ENCODE data around the gene PITPNM1.
A peak's percentile ranks its signal among the peaks of the same experiment; 100 is the strongest.

Gene PITPNM1

DNA sequence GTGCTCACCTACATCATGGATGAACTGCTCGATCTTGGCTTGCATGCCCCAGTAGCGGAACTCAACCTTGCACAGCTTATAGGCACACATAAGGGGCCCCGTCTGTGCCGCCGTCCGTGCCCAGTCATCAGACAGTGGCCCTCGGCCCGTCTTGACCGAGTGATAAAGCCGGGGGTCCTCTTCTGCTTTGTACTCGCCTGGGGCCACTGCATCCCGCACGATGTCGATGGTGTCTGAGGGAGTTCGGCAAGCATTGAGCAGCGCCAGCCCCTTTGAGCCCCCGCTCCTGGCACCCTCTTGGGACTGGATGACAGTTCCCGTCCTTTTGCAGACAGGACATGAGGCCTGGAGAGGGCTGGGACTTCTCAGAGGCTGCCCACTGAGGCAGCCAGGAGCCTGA is 3.3 kb downstream of the PITPNM1 start:
- no peak for DNase-seq

DNA sequence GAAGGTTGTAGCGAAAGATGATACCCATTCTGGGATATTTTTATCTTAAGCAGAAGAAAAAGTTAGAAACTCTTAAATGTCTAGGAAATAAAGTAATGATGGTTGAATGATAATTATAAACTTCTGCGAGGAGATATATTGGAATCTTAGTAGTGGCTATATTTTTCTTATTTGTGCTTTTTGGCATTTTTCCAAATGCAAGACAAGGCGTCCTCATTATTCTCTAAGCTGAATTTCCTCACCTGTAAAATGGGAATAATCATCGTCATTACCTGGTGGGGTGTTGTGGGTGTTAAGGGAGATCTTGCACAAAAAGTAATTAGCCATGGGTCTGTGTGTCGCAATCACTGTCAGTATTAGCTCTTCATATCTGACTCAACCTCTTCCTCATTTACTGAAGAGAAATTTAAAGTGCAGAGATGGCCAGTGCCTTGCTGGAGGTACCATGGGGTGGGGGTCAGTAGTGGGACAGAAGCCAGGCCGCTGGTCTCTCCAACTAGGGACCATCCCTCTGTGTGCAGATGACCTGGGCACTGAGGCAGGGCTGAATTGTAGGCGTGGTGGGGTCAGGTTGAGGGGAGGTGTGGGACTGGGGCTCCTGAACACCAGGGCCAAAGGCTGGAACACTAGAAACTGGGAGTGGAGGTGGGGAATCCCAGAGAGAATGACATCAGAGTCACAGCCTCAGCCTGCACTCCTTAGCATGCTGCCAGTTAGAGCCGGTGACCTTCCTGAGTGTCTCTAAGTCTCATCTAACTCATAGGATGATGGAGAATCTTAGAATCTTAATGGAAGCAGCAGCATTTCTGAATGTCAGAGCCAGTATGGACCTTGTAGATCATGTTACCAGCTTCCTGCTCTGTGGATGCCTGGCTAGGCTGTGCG is 4.1 kb downstream of the PITPNM1 start:
- DNase-seq = no peak

DNA sequence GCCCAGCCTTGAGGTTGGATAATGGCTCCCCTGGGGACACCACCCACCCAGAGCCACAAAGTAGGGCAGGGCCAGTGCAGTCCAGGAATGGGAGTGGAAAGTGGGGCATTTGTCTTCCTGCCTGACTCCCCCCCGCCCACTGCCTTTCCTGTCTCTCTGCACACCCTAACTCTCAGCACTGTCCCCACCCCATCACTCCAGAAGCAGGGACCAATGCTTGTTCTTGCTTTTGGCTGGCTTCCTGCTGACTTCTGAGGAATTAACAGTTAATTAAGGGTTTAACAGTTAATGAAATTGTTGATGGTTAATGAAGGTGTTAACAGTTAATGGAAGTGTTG is 4.7 kb downstream of the PITPNM1 start:
- peak; percentile 36 for DNase-seq

DNA sequence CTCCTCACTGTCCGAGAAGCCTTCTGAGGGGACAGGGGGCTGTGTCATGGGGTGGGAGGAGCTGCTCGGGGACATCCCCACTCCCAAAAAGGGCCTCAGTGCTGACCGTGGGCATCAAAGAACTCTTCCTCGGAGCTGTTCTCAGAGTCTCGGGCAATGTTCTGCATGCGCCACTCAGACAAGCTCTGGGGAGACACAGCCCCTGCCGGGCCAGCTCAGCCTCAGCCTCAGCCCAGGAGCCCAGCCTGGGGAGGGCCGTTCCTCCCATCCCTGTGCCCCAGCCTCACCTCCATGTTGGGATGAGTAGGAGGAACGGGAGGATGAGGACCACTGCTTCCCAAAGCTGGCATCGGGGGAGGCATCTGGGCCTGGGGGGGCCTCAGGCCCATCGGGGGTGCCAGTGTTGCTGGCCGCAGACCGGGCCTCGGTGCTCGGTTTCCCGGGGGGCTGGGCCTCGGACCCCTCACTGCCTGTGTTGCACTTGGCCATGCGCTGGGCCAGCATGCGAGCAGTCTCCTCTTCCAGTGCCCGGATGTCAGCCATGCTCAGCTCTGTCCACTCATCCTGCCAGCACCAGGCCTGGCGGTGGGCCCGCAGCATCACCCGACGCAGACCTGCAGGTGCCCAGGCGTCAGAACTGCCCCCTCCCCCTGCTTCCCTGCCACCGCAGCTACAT is 5.2 kb downstream of the PITPNM1 start:
- DNase-seq = no peak

DNA sequence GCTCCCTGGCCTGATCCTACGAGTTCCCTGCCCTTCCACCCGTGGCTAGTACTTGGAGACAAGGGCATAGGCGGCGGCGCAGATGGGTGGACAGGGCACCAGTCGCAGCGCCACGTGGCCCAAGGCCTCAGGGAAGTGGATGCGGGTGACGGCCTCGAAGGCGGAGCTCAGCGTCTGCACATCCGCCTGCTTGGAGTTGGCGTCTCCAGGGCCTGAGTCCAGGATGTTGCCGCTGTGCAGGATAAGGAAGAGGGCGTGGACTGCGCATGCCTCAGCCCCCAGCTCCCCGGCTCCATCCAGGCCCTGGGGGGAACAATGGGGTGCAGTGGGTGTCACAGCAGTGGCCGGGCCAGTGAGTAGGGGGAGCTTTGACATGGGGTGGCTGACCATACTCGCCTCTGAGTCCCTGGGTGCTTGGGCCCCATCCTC is 6.6 kb downstream of the PITPNM1 start:
- DNase-seq = no peak

DNA sequence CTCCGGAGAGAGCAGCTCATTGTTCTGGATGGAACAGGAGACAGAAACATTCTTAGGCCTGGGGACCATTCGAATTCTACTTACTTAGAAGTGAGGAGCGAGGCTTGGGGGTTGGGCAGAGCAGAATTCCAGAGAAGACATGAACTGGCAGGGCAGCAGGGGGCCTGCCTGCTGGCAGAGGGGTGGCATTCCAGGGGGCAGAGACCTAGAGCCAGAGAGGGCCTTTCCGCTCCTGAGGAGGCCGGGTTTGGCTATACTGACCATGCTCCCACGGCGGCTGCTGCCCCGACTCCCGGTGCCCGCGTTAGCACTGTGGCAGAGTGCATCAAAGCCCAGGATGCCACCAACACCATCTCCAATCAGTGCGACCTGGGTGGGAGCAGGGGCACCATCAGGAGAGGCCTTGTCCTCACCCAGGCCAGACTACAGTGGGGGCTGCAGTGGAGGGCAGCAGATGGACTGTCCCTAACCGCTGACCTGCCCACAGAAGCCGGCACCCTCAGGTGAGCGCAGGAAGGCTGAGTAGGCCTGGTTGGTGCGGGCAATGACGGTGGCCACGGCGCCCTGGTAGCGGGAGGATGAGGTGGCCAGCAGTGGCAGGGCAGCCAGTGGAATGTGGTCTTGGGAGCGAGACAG is 7.4 kb downstream of the PITPNM1 start:
- no peak for DNase-seq

DNA sequence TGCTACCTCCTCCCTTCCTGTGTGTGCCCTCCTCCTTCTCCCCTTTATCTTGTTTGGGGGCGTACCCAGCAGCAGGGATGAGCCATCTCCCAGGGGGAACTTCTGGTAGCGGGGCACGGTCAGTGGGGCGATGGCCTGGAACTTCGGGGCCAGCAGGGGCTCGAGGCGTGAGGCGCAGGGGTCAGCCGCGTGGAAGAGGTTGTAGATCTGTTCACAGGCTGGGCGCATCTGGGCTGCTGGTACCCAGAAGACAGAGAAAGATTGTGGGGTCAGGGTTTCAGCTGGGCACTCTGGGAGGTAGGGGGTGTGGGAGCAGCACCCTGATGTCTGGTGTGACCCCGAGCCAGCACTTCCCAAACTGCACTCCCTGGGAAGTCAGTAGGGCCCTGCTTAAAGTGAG is 9.1 kb downstream of the PITPNM1 start:
- no peak for DNase-seq

DNA sequence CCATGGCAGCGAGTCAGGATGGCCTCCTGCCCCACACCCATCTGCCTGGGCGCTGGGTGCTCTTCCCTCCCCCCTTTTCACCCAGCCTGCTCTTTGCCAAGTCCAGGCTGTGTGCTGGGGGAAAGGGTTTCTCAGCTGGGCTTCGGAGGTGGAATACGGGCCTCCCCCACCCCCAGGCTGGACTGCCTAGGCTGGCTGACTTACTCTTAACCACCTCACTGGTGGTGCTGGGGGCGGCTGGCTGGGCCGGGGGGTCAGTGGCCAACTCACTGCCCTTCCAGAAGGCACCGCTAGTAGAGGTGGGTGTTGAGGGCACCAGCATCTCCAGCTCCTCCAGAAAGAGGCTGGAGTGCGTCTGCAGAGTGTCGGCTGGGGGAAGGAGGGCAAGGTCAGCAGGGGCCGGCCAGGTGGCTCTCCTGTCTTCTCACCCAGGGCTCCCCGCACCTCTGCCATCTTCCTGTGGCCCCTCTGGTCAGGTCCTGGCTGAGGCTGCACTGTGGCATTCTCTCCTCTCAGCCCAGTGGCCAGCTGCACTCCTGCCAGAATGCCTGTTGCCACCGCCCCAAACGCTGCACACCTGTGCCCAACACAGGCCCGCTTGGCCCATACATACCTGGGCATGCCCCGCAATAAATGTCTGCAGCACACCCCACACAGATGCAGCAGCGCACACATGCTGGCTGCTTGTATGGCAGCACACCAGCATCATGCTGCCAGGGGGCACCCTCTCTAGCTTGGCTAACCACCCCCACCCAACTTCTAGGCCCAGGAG is 9.7 kb downstream of the PITPNM1 start:
- no peak for DNase-seq

DNA sequence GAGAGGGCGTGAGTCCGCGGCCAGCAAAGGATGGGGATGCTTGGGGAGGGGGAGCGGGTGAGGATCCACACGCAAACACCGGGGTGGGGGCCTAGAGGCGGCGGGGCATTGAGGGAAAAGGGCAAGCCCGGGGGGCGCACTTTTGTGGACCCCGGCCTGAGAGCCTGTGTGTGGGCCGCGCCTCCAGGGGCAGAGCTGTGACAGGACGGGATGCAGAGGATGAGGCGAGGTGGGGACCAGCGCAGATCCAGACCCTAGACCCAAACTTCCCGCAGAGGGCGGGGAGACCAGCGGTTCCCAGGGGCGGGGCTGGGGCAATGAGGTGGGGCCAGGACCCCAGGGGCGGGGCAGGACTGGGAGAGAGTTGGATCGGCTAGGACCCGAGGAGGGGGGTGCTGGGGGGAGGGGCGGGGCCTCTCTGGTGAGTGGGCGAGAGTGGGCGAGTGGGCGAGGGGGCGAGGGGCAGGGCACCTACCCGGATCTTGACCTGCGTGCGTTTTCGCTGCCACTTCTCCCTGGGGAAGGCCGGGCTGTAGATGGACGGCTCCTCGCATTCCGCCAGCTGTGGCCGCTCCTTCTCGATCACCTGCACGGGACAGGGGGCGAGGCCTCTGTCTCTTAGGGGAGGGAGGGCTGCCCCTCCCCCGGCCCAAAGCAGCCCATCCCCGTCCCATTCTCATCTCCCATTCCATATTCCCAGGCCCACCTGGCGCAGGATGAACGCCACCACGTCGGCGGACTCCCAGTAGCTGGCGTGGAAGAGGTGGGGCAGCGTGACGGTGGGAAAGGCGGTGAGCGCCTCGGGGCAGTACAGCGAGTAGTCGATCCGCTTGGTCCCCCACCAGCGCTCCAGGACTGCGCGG is 10.6 kb downstream of the PITPNM1 start:
- no peak for DNase-seq

DNA sequence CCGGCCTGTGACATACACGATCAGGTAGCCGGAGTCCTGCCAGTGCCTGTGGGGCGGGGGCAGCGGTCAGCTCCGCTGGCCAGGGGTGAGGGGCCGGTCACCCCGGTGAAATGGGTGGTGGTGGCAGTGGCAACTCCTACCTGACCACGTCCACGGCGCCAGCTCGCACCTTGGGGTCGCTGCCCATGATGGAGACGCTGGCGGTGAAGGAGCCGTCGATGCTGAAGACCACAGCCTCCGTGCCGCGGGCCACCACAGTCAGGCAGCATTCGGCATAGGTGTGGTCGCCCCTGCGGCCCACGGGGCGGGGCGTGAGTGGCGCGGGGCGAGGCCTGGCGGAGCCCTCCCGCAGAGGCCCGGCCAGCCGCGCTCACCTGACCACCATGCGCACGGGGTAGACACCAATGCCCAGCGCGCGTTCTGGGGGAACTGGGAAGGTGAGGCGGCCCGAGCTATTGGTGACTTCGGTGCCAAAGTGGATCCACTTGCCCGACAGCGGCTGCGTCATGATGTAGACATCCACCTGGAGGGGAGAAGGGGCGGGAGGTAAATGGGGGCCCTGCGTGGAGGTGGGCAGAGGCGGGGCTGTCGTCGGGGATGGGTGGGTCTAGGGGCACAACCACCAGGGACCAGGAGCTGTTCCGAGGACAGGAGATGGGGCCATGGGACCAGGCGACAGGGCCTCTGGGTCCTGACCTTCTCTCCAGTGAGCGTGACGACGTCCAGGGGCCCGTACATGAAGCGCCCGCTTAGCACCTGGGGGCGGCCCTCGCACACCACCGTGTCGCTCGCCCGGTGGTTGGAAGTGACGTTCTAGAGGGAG is 11.4 kb downstream of the PITPNM1 start:
- no peak for DNase-seq

DNA sequence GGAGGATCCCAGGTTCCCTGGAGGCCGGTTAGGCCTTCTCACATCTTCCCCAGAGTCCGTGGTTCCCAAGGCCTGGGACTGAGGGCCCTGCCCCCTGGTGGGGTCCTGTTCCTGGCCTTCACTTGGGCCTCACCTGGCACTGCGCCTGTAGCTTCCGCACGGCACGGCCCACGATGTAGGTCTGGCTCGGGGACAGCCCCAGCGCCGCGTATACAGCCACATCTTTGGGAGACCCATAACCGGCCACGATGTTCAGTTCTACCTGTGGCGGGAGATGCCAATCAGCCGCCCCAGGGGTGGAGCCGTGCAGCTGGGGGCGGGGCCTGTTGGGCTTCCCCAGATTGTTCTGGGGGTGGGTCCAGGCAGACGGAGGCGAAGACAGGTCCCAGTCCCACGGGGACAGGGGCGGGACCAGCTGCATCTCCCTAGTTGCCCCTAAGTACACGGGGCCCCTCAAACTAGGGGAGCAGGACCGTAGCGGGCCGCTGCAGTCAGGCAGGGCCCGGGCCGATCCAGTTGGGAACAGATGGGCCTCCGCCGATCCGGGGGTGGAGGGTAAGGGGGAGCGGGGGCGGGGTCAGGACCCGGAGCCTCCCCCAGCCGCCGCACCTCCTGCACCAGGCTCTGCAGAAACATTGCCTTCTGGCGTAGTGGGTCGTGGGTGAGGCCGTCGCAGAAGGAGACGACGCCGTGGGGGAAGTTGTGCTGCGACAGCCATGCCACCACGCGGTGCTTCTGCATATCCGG is 12.2 kb downstream of the PITPNM1 start:
- DNase-seq = no peak

DNA sequence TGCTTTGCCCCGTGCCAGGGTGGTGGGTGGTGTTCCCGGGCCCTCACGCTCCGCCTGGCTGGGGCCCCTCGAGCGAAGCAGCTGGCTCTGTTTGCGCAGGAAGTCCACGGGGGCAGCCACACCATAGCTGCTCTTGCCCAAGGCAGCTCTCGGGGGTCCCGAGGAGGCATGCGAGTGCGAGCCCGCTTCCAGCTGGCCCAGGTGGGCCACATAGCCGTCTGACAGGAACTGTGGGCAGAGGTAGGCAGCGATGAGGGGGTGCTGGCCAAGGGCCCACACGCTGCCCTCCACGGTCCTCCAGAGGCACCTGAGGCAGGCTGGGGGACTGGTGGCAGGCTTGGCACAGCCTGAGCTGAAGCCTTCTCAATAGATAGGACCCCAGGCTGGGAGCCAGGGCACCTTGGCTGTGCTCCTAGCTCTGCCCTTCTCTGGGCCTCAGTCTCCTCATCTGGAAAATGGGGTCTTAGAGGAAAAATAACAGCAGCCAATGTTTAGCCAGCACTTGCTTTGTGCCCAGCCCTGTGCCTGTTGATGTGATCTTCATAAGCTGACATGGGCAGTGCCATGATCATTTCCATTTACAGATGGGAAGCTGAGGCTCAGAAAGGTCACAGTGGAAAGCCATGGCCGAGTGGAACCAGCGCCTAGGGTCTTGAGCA is 13.0 kb downstream of the PITPNM1 start:
- DNase-seq = no peak

DNA sequence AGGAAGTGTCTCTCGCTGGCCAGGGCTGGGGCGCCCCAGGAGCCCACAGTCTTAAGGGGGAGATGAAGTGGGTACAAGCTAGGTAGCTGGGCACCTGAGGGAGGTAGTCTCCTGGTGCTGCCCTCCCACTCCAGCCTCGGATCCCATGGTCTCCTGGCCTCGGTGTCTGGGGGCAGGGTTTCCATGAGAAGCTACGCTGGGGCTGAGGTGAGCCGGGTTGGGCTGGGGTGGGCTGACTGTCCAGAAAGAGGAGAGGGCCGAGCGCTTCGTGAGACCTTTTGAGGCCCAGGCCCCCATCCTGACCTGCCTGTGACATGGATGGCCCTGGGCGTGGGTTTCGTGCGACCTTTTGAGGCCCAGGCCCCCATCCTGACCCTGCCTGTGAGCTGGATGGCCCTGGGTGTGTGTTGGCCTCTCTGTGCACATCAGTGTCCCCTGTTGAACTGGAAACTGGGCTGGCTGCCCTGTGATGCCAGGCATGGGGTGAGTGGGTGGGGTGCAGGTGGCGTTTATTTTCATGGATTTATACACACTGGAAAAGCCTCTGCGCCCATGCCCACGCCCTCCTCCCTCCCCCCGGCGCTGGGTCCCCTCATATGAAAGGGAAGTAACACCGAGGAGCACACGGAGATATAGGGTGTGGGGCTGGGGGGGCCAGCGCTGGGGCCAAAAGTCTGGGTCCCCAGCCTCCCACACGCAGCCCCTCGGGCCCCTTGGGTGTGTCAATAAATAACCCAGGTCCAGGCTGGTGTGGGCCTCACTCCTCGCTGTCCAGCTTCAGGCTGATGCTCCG is 13.7 kb downstream of the PITPNM1 start:
- DNase-seq = no peak

DNA sequence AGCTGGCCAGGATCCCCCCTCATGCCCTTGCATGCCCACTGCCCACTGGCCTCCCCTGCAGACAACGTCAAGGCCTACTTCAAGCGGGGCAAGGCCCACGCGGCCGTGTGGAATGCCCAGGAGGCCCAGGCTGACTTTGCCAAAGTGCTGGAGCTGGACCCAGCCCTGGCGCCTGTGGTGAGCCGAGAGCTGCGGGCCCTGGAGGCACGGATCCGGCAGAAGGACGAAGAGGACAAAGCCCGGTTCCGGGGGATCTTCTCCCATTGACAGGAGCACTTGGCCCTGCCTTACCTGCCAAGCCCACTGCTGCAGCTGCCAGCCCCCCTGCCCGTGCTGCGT is 14.5 kb downstream of the PITPNM1 start:
- DNase-seq = no peak

DNA sequence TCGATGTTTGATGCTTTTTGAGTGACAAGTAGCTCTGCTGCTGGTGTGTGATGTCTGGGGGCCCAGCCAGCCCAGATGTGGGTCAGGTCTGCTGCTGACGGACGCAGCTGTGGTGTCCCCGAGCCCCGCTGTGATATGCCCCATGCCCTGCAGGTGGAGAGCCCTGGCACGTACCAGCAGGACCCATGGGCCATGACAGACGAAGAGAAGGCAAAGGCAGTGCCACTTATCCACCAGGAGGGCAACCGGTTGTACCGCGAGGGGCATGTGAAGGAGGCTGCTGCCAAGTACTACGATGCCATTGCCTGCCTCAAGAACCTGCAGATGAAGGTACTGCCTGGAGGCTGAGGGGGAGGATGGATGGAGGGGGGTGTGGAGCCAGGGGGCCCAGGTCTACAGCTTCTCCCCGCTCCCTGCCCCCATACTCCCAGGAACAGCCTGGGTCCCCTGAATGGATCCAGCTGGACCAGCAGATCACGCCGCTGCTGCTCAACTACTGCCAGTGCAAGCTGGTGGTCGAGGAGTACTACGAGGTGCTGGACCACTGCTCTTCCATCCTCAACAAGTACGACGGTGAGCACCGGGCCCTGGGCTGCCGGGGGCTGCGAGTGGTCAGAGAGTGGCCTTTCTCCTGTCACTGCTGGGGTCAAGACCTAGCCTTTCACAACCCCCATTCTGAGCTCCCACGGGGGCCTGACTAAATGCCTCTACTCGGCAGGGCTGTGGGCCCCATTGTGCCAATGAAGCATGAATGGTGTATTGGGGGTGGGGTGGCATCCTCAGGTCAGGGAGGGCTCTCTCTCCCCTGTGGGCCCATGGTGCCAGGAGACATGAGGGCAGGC is 15.1 kb downstream of the PITPNM1 start:
- no peak for DNase-seq

DNA sequence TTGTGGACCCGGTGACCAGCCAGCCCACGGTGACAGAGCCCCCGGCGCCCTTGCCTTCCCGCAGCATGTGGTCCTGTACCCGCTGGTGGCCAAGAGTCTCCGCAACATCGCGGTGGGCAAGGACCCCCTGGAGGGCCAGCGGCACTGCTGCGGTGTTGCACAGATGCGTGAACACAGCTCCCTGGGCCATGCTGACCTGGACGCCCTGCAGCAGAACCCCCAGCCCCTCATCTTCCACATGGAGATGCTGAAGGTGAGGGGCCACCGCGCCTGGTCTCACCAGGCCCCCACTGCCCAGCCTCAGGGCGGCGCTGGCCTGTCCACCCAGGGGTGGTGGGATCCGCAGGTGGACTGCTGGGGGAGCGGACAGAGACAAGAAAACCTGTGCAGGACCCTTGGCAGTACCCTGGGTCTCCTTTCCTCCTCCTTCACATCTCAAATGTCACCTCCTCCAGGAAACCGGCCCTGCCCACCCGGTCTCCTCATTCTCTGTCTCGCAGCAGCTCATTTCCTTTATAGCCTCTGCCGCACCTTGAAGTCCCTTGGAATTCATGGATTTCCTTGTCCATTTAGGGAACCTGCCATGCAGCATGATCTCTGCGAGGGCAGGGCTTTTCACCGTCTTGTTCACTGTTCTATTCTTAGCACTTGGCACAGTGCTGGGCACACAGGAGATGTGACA is 15.8 kb downstream of the PITPNM1 start:
- DNase-seq = no peak

DNA sequence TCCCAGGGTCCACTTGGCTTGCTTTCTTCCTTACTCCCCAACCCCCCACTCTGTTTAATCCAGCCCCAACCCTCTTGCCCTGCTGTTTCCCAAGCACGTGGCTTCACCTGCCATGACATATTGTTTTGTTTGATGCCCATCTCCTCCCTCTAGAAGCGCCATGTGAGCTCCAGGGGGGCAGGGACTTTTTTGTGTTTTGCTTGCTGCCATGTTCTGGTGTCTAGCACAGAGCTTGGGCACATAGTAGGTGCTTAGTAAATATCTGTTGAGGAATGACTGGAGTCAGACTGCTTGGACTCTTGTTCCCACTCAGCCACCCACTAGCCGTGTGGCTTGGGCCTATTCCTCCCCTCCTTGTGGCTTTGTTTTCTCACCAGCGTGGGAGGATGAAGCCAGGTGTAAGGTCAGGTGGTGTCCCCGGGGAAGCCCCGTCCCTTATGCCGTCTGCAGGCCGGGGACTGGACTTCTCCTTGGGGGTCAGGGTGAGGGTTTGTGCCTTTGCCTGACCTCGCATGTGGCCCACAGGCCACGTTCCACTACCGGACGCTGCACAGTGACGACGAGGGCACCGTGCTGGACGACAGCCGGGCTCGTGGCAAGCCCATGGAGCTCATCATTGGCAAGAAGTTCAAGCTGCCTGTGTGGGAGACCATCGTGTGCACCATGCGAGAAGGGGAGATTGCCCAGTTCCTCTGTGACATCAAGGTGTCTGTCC is 18.5 kb downstream of the PITPNM1 start:
- DNase-seq = no peak

Data from COR-L47 (cell line).